GM18867 (cell line): ENCODE measurements around the gene ABR.
"Not testable (repeated sequence)": the region's sequence is repeated elsewhere in the genome, so short reads cannot be mapped to it uniquely, and the experiment has no call there.

Experiments
- ATAC-seq: cut with Tn5 transposase; IDR thresholded peaks from one replicate; pipeline ENCODE4 v1.9.1; 2021; ENCODE audit warnings: mild to moderate bottlenecking, moderate library complexity; ENCODE audit not compliant: unreplicated experiment

Gene ABR

GRCh38 chr17:1073963-1074625, 105.7 kb downstream of the ABR start:
- ATAC-seq = not testable (repeated sequence)

- ATAC-seq = no peak
Measured at GRCh38 chr17:1073241-1073962, 106.4 kb downstream of the ABR start.

DNA sequence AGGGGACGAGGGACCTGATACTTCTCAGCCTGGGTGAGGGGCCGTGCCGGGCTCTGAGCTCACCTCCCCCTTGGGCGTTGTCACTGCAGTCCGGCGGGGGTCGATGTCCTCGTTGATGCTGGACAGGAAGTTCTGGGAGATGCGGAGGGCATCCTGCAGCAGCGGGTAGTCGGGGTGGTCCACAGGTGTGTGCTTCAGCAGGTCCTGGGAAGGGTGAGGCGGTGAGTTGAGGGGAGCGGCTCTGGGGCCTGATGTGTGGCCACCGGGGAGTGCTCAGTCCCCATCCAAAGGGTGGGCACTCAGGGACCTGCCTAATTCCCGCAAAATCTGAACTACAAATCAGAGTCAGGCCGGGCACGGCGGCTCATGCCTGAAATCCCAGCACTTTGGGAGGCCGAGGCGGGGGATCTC, 107.2 kb downstream of the ABR start:
- ATAC-seq = no peak

DNA sequence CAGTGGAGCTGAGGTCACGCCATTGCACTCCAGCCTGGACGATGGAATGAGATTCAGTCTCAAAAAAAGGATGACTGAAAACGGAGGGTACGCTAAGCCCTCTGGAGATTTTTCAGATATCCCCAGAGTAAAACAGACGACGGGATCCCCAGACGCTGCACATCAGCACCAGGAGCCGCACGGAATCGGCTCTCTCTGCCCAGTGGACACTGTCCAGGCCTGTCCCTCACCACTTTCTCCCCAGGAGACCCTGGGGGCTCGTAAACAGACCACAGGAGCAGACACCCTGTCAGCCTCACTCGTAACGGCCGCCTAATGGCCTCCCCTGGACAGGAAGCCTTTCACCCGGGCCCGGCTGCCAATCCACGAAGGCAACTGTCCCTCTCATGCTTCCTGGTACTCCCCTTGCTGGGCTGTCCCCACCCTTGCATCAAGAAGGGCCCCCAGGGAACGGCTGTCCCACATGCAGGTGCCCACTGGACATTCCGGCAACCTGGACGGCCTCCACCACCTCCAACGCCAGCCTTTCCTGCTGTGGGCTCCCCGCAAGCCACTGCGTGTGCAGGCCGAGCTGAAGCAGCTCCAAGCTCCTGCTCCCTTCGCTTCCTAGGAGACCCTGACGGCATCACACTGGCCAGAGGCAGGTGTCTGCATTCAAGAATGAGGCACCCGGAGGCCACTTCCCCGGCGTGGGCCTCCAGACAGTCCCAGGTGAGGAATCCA, 108.5 kb downstream of the ABR start:
- no peak for ATAC-seq

- no peak for ATAC-seq
Measured at GRCh38 chr17:1070411-1070810, 109.4 kb downstream of the ABR start.

DNA sequence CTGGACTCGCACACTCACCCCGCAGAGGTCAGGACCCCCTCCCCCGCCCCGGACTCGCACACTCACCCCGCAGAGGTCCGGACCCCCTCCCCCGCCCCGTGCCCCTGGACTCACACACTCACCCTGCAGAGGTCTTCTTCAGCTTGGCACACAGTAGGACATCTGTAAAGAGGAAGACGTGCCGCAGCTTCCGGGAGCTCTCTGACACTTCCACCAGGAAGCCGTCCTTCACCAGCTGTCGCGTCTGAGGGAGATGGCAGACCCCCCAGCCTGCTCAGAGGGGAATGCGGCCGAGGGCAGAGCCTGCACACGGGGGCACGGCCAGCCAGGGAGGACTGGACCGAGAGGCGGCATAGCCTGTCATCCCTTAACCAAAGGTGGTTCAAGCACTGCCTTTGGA, 109.9 kb downstream of the ABR start:
- no peak for ATAC-seq

GRCh38 chr17:1068356-1068755, 111.4 kb downstream of the ABR start:
- no peak for ATAC-seq

GRCh38 chr17:1067282-1067956, 112.4 kb downstream of the ABR start:
- no peak for ATAC-seq

DNA sequence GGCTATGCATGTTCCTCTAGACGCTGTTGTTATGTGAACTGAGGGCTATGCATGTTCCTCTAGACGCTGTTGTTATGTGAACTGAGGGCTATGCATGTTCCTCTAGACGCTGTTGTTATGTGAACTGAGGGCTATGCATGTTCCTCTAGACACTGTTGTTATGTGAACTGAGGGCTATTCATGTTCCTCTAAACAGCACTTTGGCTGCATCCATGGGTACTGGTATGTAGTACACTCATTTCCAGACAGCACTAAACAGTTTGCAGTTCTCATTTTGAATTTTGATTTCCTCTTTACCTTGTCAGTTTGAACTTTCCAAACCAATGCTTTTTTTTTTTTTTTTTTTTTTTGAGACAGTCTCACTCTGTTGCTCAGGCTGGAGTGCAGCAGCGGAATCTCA, 114.4 kb downstream of the ABR start:
- not testable (repeated sequence) for ATAC-seq

- ATAC-seq = no peak
Measured at GRCh38 chr17:1060991-1061390, 118.8 kb downstream of the ABR start.

GRCh38 chr17:1059131-1059795, 120.5 kb downstream of the ABR start:
- no peak for ATAC-seq

DNA sequence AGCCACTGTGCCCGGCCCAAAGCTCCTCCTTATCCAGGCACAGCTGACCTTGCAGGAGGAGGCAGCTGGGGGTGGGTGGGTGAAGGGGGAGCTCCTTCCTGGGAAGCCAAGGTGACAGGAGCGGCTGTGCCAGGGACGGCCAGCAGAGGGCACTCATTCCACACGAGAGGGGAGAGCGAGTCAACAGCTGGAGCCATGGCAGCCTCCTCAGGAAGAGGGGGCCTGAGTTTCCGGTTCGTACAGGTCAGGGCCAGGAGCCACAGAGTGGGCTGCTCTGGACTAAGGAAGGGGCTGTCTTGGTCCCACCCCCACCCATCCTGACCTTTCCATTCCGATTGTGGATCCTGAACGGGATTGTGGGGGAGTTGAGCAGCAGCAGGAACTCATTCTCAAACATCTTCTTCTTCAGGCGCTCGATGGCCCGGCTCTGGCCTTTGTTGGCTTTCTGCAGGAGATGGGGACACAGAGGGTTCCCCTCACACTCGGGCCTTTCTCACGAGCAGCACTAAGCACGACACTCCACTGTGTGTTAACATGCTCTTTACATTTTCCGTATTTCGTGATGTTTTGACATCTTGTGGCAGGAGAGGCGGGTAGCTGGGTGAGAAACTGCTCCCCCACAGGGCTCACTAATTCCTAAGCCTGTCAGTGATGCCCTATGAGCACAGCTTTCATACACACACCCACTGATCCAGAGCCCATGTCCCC, 121.2 kb downstream of the ABR start:
- ATAC-seq = no peak

- ATAC-seq = no peak
Measured at GRCh38 chr17:1056761-1057160, 123.0 kb downstream of the ABR start.

GRCh38 chr17:1055751-1056645, 123.8 kb downstream of the ABR start:
- no peak for ATAC-seq

DNA sequence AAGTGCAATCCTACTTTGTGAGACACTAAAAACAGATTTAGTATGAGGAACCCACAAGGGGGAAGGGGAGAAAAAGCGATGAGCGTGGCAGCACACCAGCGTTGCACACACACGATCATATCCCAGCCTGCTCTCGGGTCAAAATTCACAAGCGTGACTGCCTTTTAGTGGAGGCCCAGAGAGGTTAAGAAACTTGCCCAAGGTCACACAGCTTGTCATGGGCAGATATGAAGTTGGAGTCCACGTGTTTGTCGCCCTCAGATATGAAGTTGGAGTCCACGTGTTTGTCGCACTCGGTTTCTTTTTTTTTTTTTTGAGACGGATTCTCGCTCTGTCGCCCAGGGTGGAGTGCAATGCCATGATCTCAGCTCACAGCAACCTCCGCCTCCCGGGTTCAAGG, 124.5 kb downstream of the ABR start:
- no peak for ATAC-seq

- ATAC-seq = no peak
Measured at GRCh38 chr17:1054656-1055055, 125.1 kb downstream of the ABR start.

DNA sequence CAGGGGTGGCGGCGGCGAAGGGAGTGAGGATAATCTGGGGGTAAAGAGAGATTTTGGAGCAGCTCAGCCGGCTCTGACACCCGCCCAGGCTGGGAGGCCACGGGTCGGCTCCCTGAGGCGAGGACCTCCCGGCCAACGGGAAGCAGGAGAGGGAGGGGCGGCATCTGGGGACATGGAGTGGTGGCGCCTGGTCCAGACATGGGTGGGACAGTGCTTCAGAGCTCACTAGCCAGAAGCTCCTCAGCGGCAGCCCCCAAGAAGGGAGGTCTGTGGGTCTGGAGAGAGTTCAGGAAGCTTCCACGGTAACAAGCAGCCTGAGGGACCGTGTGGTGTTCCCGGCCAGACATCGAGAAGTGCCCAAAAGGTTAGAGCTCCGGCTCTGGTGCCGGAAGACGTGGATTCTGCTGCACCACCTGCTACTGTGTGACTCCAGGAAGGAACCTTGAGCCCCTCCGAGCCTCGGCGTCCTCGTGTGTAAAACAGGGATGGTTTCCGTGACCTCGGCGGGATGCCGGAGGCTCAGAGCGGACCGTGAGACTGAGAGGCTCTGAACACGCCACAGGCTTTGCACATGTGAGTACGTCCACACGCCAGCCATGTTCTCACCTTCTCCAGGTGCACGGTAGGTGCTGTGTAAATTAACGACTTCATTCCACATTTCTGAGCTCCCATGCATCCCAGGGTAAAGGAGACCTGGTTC, 126.0 kb downstream of the ABR start:
- ATAC-seq = no peak

- no peak for ATAC-seq
Measured at GRCh38 chr17:1050996-1051925, 128.5 kb downstream of the ABR start.
